ENCODE results near the gene ATP8A2.

GRCh38 chr13:25887962-25888655 is 516.3 kb downstream of the ATP8A2 start:
- TF ChIP-seq CTCF (IDR thresholded peaks at IDR 0.05) (no peak), POLR2A (IDR thresholded peaks at IDR 0.05) (no peak)

Measured in heart left ventricle (tissue), 13 donors.